Cerebellar nuclear complex (tissue), 1 donor: ENCODE data around the gene POU5F2.

Source experiments
- DNase-seq, 2 experiments: peaks; one replicate each; lab custom pipeline; 2025; lab: John Stamatoyannopoulos, UW

Gene POU5F2

DNA sequence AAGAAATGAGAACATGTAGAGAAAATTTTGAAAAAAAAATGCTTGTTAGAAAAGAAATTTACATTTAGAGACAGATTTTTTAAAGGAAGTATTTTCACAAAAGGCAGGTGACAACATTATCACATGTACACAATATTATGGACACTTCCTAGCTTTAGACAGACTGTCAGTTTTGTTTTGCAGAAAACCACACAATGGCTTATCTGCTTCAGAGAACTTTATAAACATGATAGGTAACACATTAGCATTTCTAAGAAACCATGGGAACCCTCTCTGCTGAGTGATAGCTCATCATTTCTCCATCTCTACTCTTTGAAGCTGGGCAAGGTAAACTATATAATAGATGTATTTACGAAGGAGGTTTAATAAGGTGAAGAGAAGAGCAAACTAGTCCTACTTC is 25.6 kb downstream of the POU5F2 start:
- no peak for DNase-seq

DNA sequence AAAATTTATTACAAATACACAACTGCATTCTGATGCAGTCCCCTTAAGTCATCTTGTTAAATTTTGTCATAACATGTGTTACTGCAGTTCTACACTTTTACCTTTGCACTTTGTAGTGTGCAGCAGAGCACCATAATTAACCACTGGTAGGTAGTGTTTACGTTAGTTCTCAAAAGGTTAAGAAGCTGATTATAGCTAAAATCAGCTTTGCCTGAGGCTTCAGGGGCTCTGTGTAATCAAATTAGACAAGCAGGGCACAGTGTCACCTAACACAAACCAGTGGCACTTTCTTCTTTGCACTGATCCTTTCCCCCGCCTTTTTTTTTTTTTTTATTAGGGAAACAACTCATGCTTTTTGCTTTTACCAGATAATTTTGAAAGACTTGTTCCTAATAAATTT is 26.1 kb downstream of the POU5F2 start:
- DNase-seq = no peak

- DNase-seq = no peak
Observed at GRCh38 chr5:93708442-93708841, 33.0 kb downstream of the POU5F2 start.

DNA sequence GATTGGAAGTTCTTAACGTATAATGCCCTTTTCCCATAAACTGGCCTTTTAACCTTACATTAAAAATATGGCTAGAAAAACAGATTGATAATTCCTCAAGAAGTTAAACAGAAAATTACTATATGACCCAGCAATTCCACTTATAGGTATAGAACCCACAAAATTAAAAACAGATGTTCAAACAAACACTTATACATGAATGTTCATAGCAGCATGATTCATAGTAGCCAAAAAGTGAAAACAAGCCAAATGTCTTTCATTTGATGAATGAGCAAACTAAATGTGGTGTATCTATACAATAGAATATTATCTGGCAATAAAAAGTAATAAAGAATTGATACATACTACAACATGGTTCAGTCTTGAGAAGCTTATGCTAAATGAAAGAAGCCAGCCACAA is 35.5 kb downstream of the POU5F2 start:
- DNase-seq = no peak

GRCh38 chr5:93704996-93705395 is 36.4 kb downstream of the POU5F2 start:
- DNase-seq = no peak

GRCh38 chr5:93691997-93692396 is 49.4 kb downstream of the POU5F2 start:
- no peak for DNase-seq
